ENCODE data around the gene RACK1.
A peak's percentile ranks its signal among the peaks of the same experiment; 100 is the strongest.

RACK1 gene

DNA sequence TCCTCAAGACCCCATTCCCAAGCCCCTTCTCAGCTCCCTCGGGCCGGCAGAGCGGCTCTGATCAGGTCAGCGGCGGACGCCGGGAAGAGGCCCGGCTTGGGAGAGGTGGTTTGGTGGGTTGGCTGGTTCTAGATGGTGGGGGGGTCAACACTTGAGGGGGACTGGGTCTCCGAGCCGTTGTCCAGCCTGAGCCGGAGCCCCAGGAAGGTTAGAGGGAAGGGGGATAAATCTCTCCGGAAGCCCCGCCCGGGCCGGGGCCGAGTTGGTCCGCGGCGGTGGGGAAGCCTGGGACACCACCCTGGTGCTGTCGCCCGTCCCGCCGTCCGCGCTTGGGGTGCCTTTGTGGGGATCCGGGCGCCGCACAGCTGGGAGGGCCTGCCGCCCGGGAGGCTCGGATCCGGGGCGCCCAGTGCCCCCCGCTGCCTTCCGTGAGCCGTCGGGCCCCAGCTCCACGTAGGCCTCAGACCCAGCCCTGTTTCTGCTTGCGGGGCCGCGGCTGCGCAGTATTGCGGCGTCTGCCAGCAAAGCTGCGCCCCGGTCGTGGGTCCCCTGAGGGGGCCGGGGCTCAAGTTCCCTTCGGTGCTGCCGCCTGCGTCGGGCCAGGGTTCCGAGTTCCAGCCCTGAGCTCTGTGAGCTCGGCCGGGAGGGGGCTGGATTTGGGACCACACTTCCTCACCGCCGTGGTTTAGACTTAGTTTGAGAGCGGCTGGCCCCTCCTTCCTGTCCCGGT, 17.8 kb upstream of the RACK1 start:
- peak; percentile 75 for DNase-seq (ENCODE audit: low spot score)
- TF ChIP-seq, protein P1, sequence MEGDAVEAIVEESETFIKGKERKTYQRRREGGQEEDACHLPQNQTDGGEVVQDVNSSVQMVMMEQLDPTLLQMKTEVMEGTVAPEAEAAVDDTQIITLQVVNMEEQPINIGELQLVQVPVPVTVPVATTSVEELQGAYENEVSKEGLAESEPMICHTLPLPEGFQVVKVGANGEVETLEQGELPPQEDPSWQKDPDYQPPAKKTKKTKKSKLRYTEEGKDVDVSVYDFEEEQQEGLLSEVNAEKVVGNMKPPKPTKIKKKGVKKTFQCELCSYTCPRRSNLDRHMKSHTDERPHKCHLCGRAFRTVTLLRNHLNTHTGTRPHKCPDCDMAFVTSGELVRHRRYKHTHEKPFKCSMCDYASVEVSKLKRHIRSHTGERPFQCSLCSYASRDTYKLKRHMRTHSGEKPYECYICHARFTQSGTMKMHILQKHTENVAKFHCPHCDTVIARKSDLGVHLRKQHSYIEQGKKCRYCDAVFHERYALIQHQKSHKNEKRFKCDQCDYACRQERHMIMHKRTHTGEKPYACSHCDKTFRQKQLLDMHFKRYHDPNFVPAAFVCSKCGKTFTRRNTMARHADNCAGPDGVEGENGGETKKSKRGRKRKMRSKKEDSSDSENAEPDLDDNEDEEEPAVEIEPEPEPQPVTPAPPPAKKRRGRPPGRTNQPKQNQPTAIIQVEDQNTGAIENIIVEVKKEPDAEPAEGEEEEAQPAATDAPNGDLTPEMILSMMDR (IDR thresholded peaks at IDR 0.05; ENCODE audit: extremely low read depth, missing control alignments) = no peak

GRCh38 chr5:181260720-181261319, 17.1 kb upstream of the RACK1 start, which contains the start of gene TRIM52:
Gene TRIM52 (minus strand): TSS chr5:181261143. CDS start chr5:181260813, 330 bp downstream.
- peak; percentile 92 for DNase-seq (ENCODE audit: low spot score)
- TF ChIP-seq, protein P1 (IDR thresholded peaks at IDR 0.05; ENCODE audit: extremely low read depth, missing control alignments) = no peak

DNA sequence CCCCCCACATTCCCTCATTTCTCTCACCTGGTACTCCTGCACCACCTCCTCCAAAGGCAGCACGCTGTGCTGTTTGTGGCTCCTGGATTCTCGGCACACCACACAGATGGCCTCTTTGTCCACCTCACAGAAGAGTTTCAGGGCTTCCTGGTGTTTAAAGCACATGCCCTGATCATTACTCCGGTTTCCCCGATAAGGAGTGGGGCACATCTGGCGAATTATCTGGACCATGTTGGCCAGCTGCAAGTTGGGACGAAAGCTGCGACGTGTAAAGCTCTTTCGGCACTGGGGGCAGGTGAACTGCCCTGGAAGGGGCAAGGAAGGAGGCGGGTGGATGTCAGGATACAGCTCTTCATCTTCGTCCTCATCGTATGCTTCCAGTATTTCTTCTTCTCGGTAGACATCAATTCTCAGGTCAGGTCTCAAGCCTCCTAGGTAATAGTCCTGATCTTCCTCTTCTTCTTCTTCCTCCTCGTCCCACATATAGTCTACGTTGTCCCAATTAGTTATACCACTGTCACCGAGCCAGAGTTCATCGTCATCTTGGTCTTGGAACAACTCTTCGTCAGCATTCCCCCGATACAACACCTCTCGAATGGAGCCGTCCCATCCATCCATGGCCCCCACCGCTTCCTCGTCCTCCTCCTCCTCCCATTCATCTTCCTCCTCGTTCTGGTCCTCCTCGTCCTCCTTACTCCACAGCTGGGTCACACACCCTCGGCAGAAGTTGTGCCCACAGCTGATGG, 16.4 kb upstream of the RACK1 start:
- TF ChIP-seq, protein P1 (IDR thresholded peaks at IDR 0.05; ENCODE audit: extremely low read depth, missing control alignments) = no peak
- DNase-seq (ENCODE audit: low spot score) = no peak

DNA sequence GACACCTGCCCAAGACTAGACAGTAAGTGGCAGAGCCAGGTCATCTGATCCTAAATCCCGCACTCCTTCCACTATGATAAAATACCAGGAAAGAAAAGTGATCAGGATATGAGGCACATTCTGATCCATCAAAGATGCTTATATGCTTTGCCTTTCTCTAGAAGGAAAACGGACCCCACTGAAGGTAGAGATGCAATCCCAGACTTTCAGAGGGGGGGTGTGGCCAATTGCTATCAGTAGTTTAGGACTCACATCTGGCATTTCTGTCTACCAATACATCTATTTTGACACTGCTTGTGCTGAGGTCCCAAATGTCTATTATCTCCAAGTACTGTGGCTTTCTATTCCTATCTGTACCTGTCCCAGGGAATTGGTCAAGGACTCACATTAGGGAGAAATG, 15.6 kb upstream of the RACK1 start:
- no peak for DNase-seq (ENCODE audit: low spot score)
- TF ChIP-seq, protein P1 (IDR thresholded peaks at IDR 0.05; ENCODE audit: extremely low read depth, missing control alignments) = no peak

DNA sequence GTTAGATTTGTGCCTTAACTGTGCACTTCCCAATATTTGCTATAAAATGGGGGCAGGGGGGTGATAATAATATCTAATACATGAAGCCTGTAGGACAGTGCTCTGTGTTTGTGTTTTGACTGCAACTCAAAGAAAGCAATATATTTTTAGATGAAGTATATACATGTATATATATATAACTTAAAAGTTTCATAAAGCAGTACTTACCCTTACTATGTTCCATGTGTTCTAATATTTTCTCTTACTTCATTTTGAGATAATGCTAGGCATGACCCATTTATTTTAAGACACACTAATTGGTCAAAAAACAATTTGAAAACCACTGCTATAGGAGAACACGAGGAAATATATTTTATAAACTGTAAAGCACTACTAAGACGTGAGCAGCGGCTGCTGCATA, 14.9 kb upstream of the RACK1 start:
- TF ChIP-seq, protein P1 (IDR thresholded peaks at IDR 0.05; ENCODE audit: extremely low read depth, missing control alignments) = no peak

DNA sequence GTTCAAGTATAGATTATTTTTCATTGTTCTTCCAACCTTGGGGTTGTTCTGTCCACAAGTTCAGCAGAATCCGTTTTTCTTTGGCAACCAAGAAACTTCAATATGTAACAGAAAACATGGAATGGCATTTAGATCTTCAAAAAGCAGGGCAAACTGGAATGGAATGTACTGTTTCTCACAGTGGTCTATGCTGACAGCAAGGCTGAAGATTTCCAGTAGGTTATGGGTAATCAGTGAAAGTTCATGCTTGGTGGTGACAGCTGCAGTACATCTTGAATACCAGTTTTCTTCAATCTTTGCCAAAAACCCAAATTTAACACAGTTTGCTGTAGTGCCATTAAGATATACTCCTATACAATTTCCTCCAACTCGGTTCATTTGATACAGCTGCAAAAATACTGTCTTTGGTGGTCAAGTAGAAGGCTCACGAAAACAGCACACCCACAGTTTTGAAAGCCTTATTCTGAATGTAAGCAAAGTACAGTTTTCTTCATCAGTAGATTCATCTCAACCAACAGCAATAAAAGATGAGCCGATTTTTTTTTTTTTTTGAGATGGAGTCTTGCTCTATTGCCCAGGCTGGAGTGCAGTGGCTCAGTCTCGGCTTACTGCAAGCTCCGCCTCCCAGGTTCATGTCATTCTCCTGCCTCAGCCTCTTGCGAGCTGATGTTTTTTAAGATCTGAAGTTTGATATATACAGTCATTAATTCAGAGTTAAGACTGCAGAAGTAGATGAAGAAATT, 12.3 kb upstream of the RACK1 start:
- TF ChIP-seq, protein P1 (IDR thresholded peaks at IDR 0.05; ENCODE audit: extremely low read depth, missing control alignments) = no peak

More for the DNA sequence above, 14.9 kb upstream of the RACK1 start:
- no peak for DNase-seq (ENCODE audit: low spot score)

More for the DNA sequence above, 12.3 kb upstream of the RACK1 start:
- no peak for DNase-seq (ENCODE audit: low spot score)
